HepG2 (cell line): Measurements from ENCODE around the gene LCP2. TPM values are rescaled to one million over a fixed set of nuclear protein-coding genes. Genes with fewer than 3 reads are reported as not detected.

Experiments used
- ATAC-seq: fragments of 200-7000 bp; cut with Tn5 transposase; 3 replicates; pipeline ENCODE4 v1.9.1; 2020; ENCODE audit warnings: mild to moderate bottlenecking, moderate library complexity
- BruUV-seq: library from RNA; stranded (reverse); fragments of 400-500 nt; replicated peaks from 2 replicates; lab custom pipeline; 2021; lab: Mats Ljungman, UMichigan
- CTCF ChIA-PET: fragments of 300-600 bp; formaldehyde crosslinking; extraction: SDS; loops from one replicate; lab custom pipeline; 2021; ENCODE audit warnings: low total read pairs, inconsistent platforms, low intra/inter-chr PET ratio; lab: Yijun Ruan, JAX
- POLR2A ChIA-PET: fragments of 350-600 bp; sonication (Branson Sonifier 250); formaldehyde crosslinking; loops from one replicate; lab custom pipeline; 2020; ENCODE audit warnings: antibody characterized with exemption, inconsistent platforms; lab: Yijun Ruan, JAX
- DNase-seq: peaks from one replicate; pipeline ENCODE4 v3.0.0-alpha.2; 2015; ENCODE audit warnings: low spot score
- FAIRE-seq: peaks from 3 replicates; lab custom pipeline; 2011; peaks lifted over from hg19 to GRCh38; lab: Jason Lieb, UNC
- H2AFZ ChIP-seq: one replicate; pipeline ENCODE4 v1.6.1; 2011; ENCODE audit warnings: low read length, inconsistent platforms
- H3K27ac ChIP-seq: fragments of 300-600 bp; 3 replicates; pipeline ENCODE4 v1.8.0; 2011; ENCODE audit warnings: mixed run types, mild to moderate bottlenecking, mixed read lengths, low read length, inconsistent platforms; ENCODE audit not compliant: insufficient read depth; ENCODE audit errors: extremely low read length
- H3K27me3 ChIP-seq, 2 experiments: fragments of 200-600 bp in 1 of 2; 2 replicates in 1 of 2; 3 replicates in 1 of 2; pipeline versions ENCODE4 v1.6.0 to v1.8.0; 2011; ENCODE audit warnings: low read length in 2 of 2, mild to moderate bottlenecking in 2 of 2, moderate library complexity in 2 of 2, inconsistent platforms in 1 of 2; ENCODE audit not compliant: insufficient read depth in 2 of 2, control insufficient read depth in 1 of 2
- H3K36me3 ChIP-seq, 2 experiments: fragments of 200-600 bp in 1 of 2; replicated peaks in 1 of 2; 2 replicates in 1 of 2; 3 replicates in 1 of 2; pipeline versions ENCODE4 v1.5.1 to v1.8.0; 2011; ENCODE audit warnings: low read length in 2 of 2, inconsistent platforms in 1 of 2; ENCODE audit not compliant: insufficient read depth in 2 of 2, control insufficient read depth in 1 of 2
- H3K4me1 ChIP-seq: 2 replicates; pipeline ENCODE4 v1.5.1; 2012; ENCODE audit warnings: low read length, inconsistent platforms; ENCODE audit not compliant: insufficient read depth
- H3K4me2 ChIP-seq: 2 replicates; pipeline ENCODE4 v1.6.0; 2011; ENCODE audit warnings: low read depth, low read length, inconsistent platforms
- H3K4me3 ChIP-seq, 3 experiments: fragments of 200-600 bp in 1 of 3; sonication (generic), shearing (Covaris generic) in 1 of 3; replicated peaks in 1 of 3; 2 replicates each; pipeline ENCODE4 v1.5.1; 2011 to 2016; ENCODE audit warnings: low read length in 3 of 3, inconsistent platforms in 2 of 3, low read depth in 2 of 3, mild to moderate bottlenecking in 2 of 3, control low read depth in 1 of 3, mixed read lengths in 1 of 3; ENCODE audit not compliant: insufficient read depth in 1 of 3
- H3K79me2 ChIP-seq: one replicate; pipeline ENCODE4 v1.6.1; 2011; ENCODE audit warnings: low read length, inconsistent platforms; ENCODE audit not compliant: insufficient read depth
- H3K9ac ChIP-seq: 2 replicates; pipeline ENCODE4 v1.6.0; 2011; ENCODE audit warnings: mild to moderate bottlenecking, low read depth, low read length, inconsistent platforms; ENCODE audit not compliant: insufficient read depth
- H3K9me3 ChIP-seq: 2 replicates; pipeline ENCODE4 v1.5.1; 2012; ENCODE audit warnings: mild to moderate bottlenecking, low read length
- H4K20me1 ChIP-seq: 2 replicates; pipeline ENCODE4 v1.6.0; 2011; ENCODE audit warnings: inconsistent platforms, mild to moderate bottlenecking, low read length, moderate library complexity; ENCODE audit not compliant: insufficient read depth
- AFF4 ChIP-seq: sonication (generic); formaldehyde crosslinking; IDR thresholded peaks from 2 replicates; pipeline ENCODE4 v1.4.0; 2020; ENCODE audit warnings: missing genetic modification reagents
- E2F2 ChIP-seq: sonication (generic); formaldehyde crosslinking; IDR thresholded peaks from 2 replicates; pipeline ENCODE4 v1.4.0; 2020; ENCODE audit warnings: missing genetic modification reagents, borderline replicate concordance
- KDM6A ChIP-seq: IDR thresholded peaks from 2 replicates; pipeline ENCODE4 v1.6.1; 2016; ENCODE audit warnings: low read depth
- PHB2 ChIP-seq: fragments of 450-650 bp; IDR thresholded peaks from 2 replicates; pipeline ENCODE4 v1.6.1; 2018; ENCODE audit not compliant: partially characterized antibody
- PHF5A ChIP-seq: IDR thresholded peaks from one replicate; pipeline ENCODE4 v1.6.1; 2018; ENCODE audit warnings: low read depth, missing genetic modification reagents; ENCODE audit not compliant: unreplicated experiment
- RFX3 ChIP-seq: IDR thresholded peaks from 2 replicates; pipeline ENCODE4 v1.6.1; 2016; ENCODE audit warnings: missing biosample characterization, missing genetic modification reagents
- SAFB2 ChIP-seq: sonication (generic); formaldehyde crosslinking; IDR thresholded peaks from 2 replicates; pipeline ENCODE4 v1.5.1; 2020; ENCODE audit warnings: missing genetic modification reagents, low read depth, mild to moderate bottlenecking, borderline replicate concordance
- ZBTB34 ChIP-seq: sonication (generic); formaldehyde crosslinking; IDR thresholded peaks from 2 replicates; pipeline ENCODE4 v1.8.0; 2022; ENCODE audit warnings: mild to moderate bottlenecking, missing genetic modification reagents
- ZNF276 ChIP-seq: sonication (generic); formaldehyde crosslinking; IDR thresholded peaks from 2 replicates; pipeline ENCODE4 v1.4.0; 2020; ENCODE audit warnings: mild to moderate bottlenecking, low read depth, missing genetic modification reagents
- ZNF549 ChIP-seq: sonication (generic); formaldehyde crosslinking; IDR thresholded peaks from 2 replicates; pipeline ENCODE4 v1.5.0; 2020; ENCODE audit warnings: missing genetic modification reagents
- ZNF766 ChIP-seq: sonication (generic); formaldehyde crosslinking; IDR thresholded peaks from 2 replicates; pipeline ENCODE4 v1.5.0; 2020; ENCODE audit warnings: missing genetic modification reagents, borderline replicate concordance
- WGBS: methylation state at CpG from one replicate; pipeline ENCODE4 v1.1.6; 2017; ENCODE audit warnings: low lambda C conversion rate; 5-methylcytosine and 5-hydroxymethylcytosine counted together
- in situ Hi-C: cut with HindIII; loops from 2 replicates; pipeline ENCODE4 v1.10.0; 2017; ENCODE audit warnings: low pct_unique_long_range_greater_than_20kb; ENCODE audit not compliant: extremely low pct_ligation_motif_present
- intact Hi-C: fragments of 100-400 bp; cut with micrococcal nuclease; formaldehyde crosslinking; loops from one replicate; pipeline ENCODE4 v1.10.0; 2022; ENCODE audit not compliant: unreplicated experiment
- polyA plus RNA-seq, 8 experiments: library from polyadenylated mRNA; depleted of rRNA in 3 of 8; stranded (reverse) in 7 of 8; unstranded in 1 of 8; fragments of >200 nt; fragmentation: Illumina TruSeq in 4 of 8; extraction: Trizol in 4 of 8; gene quantifications; 2 replicates each; pipeline versions ENCODE4 v1.2.1 to v1.2.3, GENCODE V29; 2011 to 2016; ENCODE audit warnings: low read depth in 4 of 8, missing spikeins in 1 of 8, mixed read lengths in 1 of 8; ENCODE audit not compliant: insufficient read depth in 1 of 8
- total RNA-seq, 5 experiments: library from RNA; depleted of rRNA; stranded (reverse); fragments of >200 nt; fragmentation: Illumina TruSeq; extraction: Trizol; gene quantifications; 2 replicates each; pipeline ENCODE4 v1.2.3, GENCODE V29; 2016; ENCODE audit warnings: low read depth in 1 of 5

The LCP2 gene
- total and polyA plus RNA-seq, 2 of the 13 experiments (the other 11 are each of a cell fraction or from before 2014, with no cell fraction given) = not detected

- no peak overlapping the region for H3K27ac ChIP-seq
Measured at GRCh38 chr5:170292179-170293104, 5.1 kb downstream of the LCP2 start.

More at GRCh38 chr5:170292179-170293104, 5.1 kb downstream of the LCP2 start:
- H3K36me3 ChIP-seq = no peaks in the 10 kb centered on the region
- TF ChIP-seq ZNF276 (CRISPR knock-in tag) (no peak), ZBTB34 (no peak), PHB2 (no peak), ZNF766 (CRISPR knock-in tag) (no peak), ZNF549 (no peak), E2F2 (CRISPR knock-in tag) (no peak), SAFB2 (CRISPR knock-in tag) (no peak), AFF4 (CRISPR knock-in tag) (no peak), KDM6A (CRISPR knock-in tag) (no peak), RFX3 (no peak), PHF5A (no peak)
- TF ChIP-seq, all 625 proteins: peak for 0
- ChIA-PET POLR2A (no interaction called here), CTCF (no interaction called here)
- Histone ChIP-seq H3K27me3 (peaks cover 0 to 8% of the 10 kb centered on the region in 2 experiments; a peak in 2 of 5 replicates), H2AFZ (no peak overlapping the region), H3K4me2 (no peak overlapping the region), H3K4me3 (no peak overlapping the region), H3K9me3 (peaks cover 9% of the 10 kb centered on the region), H3K9ac (no peak overlapping the region), H3K79me2 (no peaks in the 10 kb centered on the region), H3K4me1 (no peaks in the 10 kb centered on the region), H4K20me1 (no peaks in the 10 kb centered on the region)
- FAIRE-seq (no peak), ATAC-seq (no peak), DNase-seq (no peak)
- intact Hi-C loops = no loop called here
- in situ Hi-C loops = no loop called here
- 1% methylated on average over 4 of the region's 4 CpGs for WGBS
- no TSS peak for BruUV-seq
